Stimulated activated CD4-positive, alpha-beta T cell treated with anti-CD3 and anti-CD28 coated beads, Interleukin-4, amount 100 ng/mL, for 1 hour (primary cell): Measurements from ENCODE around the gene CTBP1.

Source experiments
- DNase-seq: peaks from one replicate; pipeline ENCODE4 v3.0.0-alpha.2; 2020

Gene CTBP1

GRCh38 chr4:1221155-1221870 is 27.6 kb downstream of the CTBP1 start:
- DNase-seq = no peak

GRCh38 chr4:1220566-1220965 is 28.4 kb downstream of the CTBP1 start:
- no peak for DNase-seq

GRCh38 chr4:1219566-1219950 is 29.4 kb downstream of the CTBP1 start:
- DNase-seq = no peak

GRCh38 chr4:1218634-1219565 is 30.0 kb downstream of the CTBP1 start:
- DNase-seq = no peak

GRCh38 chr4:1217366-1217765 is 31.6 kb downstream of the CTBP1 start:
- no peak for DNase-seq

- peak; percentile 63 for DNase-seq
These were observed 32.0 kb downstream of the CTBP1 start for GRCh38 chr4:1216869-1217294.

GRCh38 chr4:1216076-1216614 is 32.8 kb downstream of the CTBP1 start:
- no peak for DNase-seq

- no peak for DNase-seq
These were observed 33.5 kb downstream of the CTBP1 start for GRCh38 chr4:1215141-1216075.

GRCh38 chr4:1214101-1215095 is 34.5 kb downstream of the CTBP1 start:
- no peak for DNase-seq

- DNase-seq = no peak
These were observed 35.5 kb downstream of the CTBP1 start for GRCh38 chr4:1213336-1213995.

- DNase-seq = no peak
These were observed 36.2 kb downstream of the CTBP1 start for GRCh38 chr4:1212546-1213335.

GRCh38 chr4:1211891-1212545 is 36.9 kb downstream of the CTBP1 start:
- no peak for DNase-seq

GRCh38 chr4:1211371-1211770 is 37.6 kb downstream of the CTBP1 start:
- DNase-seq = no peak

GRCh38 chr4:1210971-1211370 is 38.0 kb downstream of the CTBP1 start:
- no peak for DNase-seq

- DNase-seq = no peak
These were observed 38.6 kb downstream of the CTBP1 start for GRCh38 chr4:1210241-1210841.

- DNase-seq = no peak
These were observed 39.1 kb downstream of the CTBP1 start for GRCh38 chr4:1209821-1210220.

GRCh38 chr4:1208970-1209704 is 39.8 kb downstream of the CTBP1 start:
- DNase-seq = no peak

GRCh38 chr4:1208266-1208961 is 40.5 kb downstream of the CTBP1 start:
- DNase-seq = peak; percentile 1
